HG02884 (cell line): ENCODE measurements around the gene PCDH15.
"Not testable (repeated sequence)": the region's sequence is repeated elsewhere in the genome, so short reads cannot be mapped to it uniquely, and the experiment has no call there.

Experiments used
- ATAC-seq: cut with Tn5 transposase; IDR thresholded peaks from one replicate; pipeline ENCODE4 v1.9.1; 2021; ENCODE audit warnings: mild to moderate bottlenecking, moderate library complexity; ENCODE audit not compliant: unreplicated experiment

PCDH15 gene

GRCh38 chr10:54576541-54576940 is 224.5 kb downstream of the PCDH15 start:
- no peak for ATAC-seq

- ATAC-seq: no peak
Measured at GRCh38 chr10:54559498-54559897, 241.5 kb downstream of the PCDH15 start.

DNA sequence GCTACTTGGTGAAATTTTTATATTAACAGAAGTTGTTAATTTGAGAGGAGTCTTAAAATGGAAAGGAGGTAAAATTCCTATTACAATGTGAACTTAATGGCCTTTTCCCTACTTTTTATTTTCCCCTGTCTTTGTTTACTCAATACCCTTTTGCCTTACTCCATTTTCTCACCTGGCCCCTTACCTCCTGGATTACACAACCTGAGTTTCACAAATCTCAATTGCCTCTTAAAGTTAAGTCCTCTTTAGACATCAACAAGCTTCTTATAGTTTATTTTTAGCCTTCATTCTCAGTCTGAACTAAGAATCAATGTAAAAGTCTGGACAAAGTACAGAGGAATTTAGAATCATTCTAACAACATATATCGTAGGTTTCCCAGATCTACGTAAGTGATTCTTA is 247.0 kb downstream of the PCDH15 start:
- no peak for ATAC-seq

- ATAC-seq: no peak
Measured at GRCh38 chr10:54550016-54550415, 251.0 kb downstream of the PCDH15 start.

GRCh38 chr10:54531296-54531695 is 269.7 kb downstream of the PCDH15 start:
- ATAC-seq: no peak

- ATAC-seq: no peak
Measured at GRCh38 chr10:54530299-54530698, 270.7 kb downstream of the PCDH15 start.

DNA sequence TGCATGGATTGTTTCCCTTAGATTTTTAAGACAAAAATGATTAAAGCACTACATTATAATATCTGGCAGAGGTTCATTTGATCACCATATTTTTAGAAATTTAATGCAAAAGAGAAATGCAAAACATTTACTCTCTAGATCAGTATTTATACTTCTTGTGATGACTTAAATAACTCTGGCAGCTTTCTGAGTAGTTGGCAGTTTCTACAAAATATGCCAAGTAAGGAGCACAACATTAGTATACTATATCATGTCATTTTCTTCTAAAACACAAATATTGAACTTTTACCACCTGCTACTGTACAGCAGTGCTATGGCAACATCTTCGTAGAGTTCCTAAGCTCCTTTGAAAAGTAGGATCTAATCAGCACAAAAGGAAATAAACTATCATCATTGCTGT is 275.2 kb downstream of the PCDH15 start:
- no peak for ATAC-seq

DNA sequence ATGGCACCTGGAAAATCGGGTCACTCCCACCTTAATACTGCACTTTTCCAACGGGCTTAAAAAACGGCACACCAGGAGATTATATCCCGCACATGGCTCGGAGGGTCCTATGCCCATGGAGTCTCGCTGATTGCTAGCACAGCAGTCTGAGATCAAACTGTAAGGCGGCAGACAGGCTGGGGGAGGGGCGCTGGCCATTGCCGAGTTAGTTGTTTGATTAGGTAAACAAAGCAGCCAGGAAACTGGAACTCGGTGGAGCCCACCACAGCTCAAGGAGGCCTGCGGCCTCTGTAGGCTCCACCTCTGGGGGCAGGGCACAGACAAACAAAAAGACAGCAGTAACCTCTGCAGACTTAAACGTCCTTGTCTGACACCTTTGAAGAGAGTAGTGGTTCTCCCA is 285.8 kb downstream of the PCDH15 start:
- ATAC-seq: not testable (repeated sequence)

DNA sequence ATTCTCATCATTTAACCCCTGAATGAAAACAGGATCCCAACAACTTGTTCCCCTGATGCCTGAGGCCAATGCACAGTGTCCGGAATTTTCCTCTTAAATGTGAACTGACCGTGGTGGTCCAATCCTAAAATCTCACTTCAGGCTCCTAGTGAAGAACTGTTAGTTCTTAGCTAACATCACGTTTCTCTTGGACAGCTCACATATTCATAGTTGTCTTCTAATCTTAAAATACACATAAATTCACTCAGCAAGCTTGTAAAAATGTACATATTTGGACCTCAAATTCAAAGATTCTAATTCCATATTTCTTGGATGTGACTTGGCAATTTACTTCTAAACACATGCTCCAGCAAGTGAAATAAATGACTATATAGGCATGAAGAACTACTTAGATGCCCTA is 297.2 kb downstream of the PCDH15 start:
- ATAC-seq: no peak

DNA sequence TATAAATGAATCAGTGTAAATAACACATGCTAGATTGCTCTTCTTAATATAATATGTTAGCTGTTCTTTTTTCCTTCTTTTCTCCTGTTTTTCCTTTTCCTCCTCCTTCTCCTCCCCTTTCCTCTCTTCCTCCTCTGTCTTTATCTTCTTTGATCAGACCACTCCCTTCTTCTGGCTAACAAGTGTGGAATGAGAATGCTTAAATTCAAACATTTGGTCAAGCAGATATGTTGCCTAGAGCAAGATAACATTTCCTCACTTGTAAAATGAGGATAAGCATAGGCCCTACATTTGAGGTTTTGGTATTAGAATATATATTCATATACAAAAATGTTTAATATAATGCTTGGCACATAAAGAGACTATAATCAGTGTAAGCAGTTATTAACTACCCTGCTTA is 299.1 kb downstream of the PCDH15 start:
- ATAC-seq: no peak

GRCh38 chr10:54496852-54497251 is 304.2 kb downstream of the PCDH15 start:
- no peak for ATAC-seq

DNA sequence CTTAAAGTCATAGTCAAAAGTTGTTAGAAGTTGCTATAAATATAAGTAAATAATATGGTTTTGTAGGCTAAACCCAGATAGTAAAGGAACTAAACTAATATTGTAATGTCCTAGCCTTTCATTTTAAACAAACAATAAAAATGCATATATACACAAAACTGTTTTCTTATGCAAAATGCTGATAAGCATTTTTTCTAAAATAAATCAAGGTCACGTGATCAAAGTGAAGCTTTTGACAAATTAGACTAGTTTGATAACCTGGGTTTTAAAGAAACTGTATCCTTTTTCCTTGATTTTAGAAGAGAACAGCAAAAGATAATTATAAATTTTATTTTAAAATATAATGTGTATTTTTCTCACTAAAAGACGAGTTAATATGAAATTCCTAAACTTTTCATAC is 313.3 kb downstream of the PCDH15 start:
- ATAC-seq: no peak

DNA sequence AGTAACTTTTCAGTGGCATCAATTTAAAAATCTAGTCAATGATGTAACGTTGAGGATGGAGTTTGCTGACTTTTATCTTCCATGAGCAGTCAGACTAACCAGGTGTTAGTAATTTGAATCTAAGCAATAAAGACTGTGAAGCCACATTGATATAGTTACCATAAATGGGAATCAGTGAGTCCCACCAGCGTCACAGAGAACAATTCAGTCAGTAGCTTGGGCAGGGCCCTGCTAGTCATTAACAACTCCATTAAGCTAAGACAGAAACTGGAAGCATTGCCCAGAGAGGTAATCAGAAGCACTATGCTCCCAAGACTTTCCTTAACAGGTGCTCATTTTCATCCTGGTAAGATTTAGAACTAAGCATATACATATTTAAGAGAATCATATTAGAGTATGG is 315.1 kb downstream of the PCDH15 start:
- ATAC-seq: no peak

- no peak for ATAC-seq
Measured at GRCh38 chr10:54484186-54484585, 316.8 kb downstream of the PCDH15 start.

- ATAC-seq: no peak
Measured at GRCh38 chr10:54478601-54479000, 322.4 kb downstream of the PCDH15 start.

GRCh38 chr10:54477738-54478137 is 323.3 kb downstream of the PCDH15 start:
- no peak for ATAC-seq

DNA sequence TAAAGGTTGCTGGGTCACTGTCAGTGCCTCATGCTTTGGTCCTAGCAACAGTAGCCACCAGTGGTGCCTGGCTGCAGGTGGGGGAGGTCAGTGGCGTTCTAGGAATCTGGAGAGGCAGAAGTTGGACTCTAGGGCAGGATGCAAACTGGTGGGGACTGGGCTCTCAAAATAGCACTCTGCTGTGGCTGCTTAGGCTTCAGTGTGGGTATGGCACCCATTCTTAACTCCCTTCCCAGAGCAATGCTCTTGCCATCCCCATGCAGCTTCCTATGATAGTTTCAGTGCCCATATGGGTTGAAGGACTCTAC is 330.8 kb downstream of the PCDH15 start:
- ATAC-seq: no peak

- no peak for ATAC-seq
Measured at GRCh38 chr10:54469587-54470323, 331.3 kb downstream of the PCDH15 start.

DNA sequence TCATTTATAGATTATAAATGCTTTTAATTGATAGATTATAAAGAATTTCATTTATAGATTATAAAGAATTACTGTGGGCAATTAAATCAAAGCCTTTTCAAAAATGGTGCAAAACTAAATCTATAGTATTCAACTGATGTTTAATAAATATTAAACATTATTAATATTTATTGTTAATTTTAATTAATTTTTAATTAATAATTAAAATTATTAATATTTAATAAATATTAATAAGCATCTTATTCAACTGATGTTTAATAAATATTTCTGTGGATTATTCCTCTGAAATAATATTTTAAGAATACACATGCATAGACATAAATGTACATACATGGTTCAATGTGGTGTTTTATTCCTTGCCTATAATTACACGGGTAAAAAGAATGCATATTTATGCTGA is 346.8 kb downstream of the PCDH15 start:
- no peak for ATAC-seq

GRCh38 chr10:54449056-54449455 is 352.0 kb downstream of the PCDH15 start:
- no peak for ATAC-seq

DNA sequence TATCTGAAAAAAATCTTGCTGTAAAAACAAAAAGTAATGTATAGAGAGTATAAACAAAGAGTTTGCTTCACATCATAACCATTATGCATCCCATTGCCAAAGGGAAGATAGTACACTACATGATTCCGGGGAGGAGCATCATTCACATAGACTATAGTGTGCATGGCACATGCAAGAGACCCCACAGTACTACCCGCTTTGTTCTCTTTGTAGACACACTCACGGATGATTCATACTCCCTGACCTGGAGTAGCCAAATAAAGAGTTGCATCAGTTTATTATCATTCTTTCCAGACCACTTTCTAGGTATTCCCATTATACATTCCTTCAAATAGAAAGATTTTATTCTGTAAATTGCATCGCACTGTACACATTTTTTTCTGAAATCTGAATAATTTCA is 356.9 kb downstream of the PCDH15 start:
- ATAC-seq: no peak

- ATAC-seq: no peak
Measured at GRCh38 chr10:54441275-54441674, 359.8 kb downstream of the PCDH15 start.

GRCh38 chr10:54434782-54435181 is 366.2 kb downstream of the PCDH15 start:
- peak; percentile 43 for ATAC-seq
